HEK293 (cell line): ENCODE data around the gene PLEKHA7.

Experiments used
- ZNF311 ChIP-seq: fragments of 450-650 bp; formaldehyde crosslinking; IDR thresholded peaks from 2 replicates; pipeline ENCODE4 v1.5.1; 2017; ENCODE audit warnings: missing biosample characterization, missing genetic modification characterization, borderline replicate concordance
- TF ChIP-seq, protein P1 (sequence below): fragments of 450-650 bp; formaldehyde crosslinking; IDR thresholded peaks from 2 replicates; pipeline ENCODE4 v1.5.1; 2016; ENCODE audit warnings: missing biosample characterization, missing genetic modification characterization

DNA sequence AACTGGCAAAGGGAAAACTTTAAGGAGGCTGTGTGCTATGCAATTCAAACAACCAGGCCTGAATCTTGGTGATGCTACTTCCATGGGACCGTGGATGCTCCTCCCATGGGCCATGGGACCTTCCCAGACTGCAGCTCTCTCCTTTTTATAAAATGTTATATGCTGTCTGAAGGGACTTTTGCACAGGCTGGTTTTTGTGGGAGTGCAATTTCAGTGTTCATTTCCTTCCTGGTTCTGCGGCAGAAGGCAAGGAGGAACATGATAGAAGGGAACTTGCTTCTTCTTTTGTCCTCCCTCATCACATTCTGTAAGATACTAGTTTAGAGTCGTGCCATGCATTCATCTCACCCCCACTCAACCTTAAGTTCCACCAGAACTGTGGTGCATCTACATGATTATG lies 206.9 kb downstream of the PLEKHA7 start:
- TF ChIP-seq ZNF311 (tag by site-specific recombination): no peak
- TF ChIP-seq, protein P1, sequence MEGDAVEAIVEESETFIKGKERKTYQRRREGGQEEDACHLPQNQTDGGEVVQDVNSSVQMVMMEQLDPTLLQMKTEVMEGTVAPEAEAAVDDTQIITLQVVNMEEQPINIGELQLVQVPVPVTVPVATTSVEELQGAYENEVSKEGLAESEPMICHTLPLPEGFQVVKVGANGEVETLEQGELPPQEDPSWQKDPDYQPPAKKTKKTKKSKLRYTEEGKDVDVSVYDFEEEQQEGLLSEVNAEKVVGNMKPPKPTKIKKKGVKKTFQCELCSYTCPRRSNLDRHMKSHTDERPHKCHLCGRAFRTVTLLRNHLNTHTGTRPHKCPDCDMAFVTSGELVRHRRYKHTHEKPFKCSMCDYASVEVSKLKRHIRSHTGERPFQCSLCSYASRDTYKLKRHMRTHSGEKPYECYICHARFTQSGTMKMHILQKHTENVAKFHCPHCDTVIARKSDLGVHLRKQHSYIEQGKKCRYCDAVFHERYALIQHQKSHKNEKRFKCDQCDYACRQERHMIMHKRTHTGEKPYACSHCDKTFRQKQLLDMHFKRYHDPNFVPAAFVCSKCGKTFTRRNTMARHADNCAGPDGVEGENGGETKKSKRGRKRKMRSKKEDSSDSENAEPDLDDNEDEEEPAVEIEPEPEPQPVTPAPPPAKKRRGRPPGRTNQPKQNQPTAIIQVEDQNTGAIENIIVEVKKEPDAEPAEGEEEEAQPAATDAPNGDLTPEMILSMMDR (tag by site-specific recombination): no peak
